ENCODE data around the gene GOLGA6L2. TPM values are rescaled to one million over a fixed set of nuclear protein-coding genes. Genes with fewer than 3 reads are reported as not detected.

Gene GOLGA6L2
- total and polyA plus RNA-seq, 2 of the 8 experiments (the other 6 are each of a cell fraction or from before 2014, with no cell fraction given), result not detected

DNA sequence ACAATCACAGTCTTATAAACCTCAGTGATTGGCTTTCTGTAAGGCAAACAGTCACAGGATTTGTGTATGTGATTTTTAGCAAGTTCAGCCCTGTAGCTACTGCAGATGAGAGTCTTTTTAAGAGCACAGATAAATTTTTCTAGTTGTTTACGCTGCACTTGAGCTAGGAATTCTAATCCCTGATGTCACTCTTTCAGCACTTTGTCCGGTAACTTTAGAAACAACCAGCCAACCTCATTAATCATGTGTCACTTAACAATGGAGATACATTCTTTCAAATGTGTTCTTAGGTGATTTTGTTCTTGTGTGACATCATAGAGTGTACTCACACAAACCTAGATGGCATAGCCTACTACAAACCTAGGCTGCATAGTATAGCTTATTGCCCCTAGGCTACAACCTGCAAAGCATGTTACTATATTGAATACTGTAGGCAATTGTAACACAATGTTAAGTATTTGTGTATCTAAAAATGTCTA lies 36.8 kb upstream of the GOLGA6L2 start:
- no peak overlapping the region for H2BK12ac ChIP-seq (ENCODE audit: low read depth, low read length)
- H3K23ac ChIP-seq (ENCODE audit: insufficient read length), result no peak overlapping the region
- no peak overlapping the region for H4K8ac ChIP-seq (ENCODE audit: extremely low read depth, insufficient read depth, low read length)
- no peak overlapping the region for H2BK5ac ChIP-seq (ENCODE audit: low read depth, low read length)
- H3K4me1 ChIP-seq (replicated peaks in 1 of 4; ENCODE audit: control insufficient read depth in 3 of 4, insufficient read depth in 4 of 4, low read length in 3 of 4), result no peaks in the 10 kb centered on the region
- CTCF ChIA-PET (ENCODE audit: partially characterized antibody), result interaction anchor here (0.5 kb wide), 1 partner anchor 11 kb away, joined by 4 read pairs; no protein-coding TSS in a partner anchor
- H3K79me1 ChIP-seq (ENCODE audit: low read depth, low read length), result no peaks in the 10 kb centered on the region
- no peak overlapping the region for H3K18ac ChIP-seq (ENCODE audit: extremely low read depth, low read length)
- H3K23me2 ChIP-seq (ENCODE audit: low read depth, low read length), result no peaks in the 10 kb centered on the region
- no peak overlapping the region for H3K27ac ChIP-seq (ENCODE audit: low read depth, low read length)
- no peak overlapping the region for H2AK5ac ChIP-seq (ENCODE audit: low read depth, low read length)
- FAIRE-seq (no peak), DNase-seq (ENCODE audit: low read depth in 1 of 2, low spot score in 2 of 2) (no peak)
- H4K20me1 ChIP-seq (replicated peaks in 1 of 2; ENCODE audit: control insufficient read depth in 1 of 2, insufficient read depth in 2 of 2, low read length in 2 of 2), result no peaks in the 10 kb centered on the region
- POLR2A ChIA-PET (ENCODE audit: partially characterized antibody), result no interaction called here
- H3K14ac ChIP-seq (ENCODE audit: insufficient read length), result no peak overlapping the region
- no peak overlapping the region for H3K9ac ChIP-seq (replicated peaks in 1 of 4; ENCODE audit: extremely low read depth in 1 of 4, low read depth in 3 of 4, low read length in 3 of 4)
- H4K91ac ChIP-seq (replicated peaks; ENCODE audit: insufficient read length, low read length), result no peak overlapping the region
- no peak overlapping the region for H2AFZ ChIP-seq (ENCODE audit: low read length)
- H3K4me3 ChIP-seq (ENCODE audit: extremely low read depth in 1 of 4, insufficient read depth in 2 of 4, low read depth in 3 of 4, low read length in 4 of 4), result no peak overlapping the region
- H2BK120ac ChIP-seq (replicated peaks; ENCODE audit: low read depth, low read length), result no peak overlapping the region
- no peak overlapping the region for H2BK15ac ChIP-seq (ENCODE audit: low read length)
- no peak overlapping the region for H2BK20ac ChIP-seq (ENCODE audit: low read length)
- H3K56ac ChIP-seq (replicated peaks; ENCODE audit: insufficient read length, low read depth, low read length), result no peak overlapping the region
- no peaks in the 10 kb centered on the region for H3K27me3 ChIP-seq (replicated peaks in 1 of 4; ENCODE audit: control insufficient read depth in 3 of 4, extremely low read depth in 1 of 4, insufficient read depth in 3 of 4, low read length in 3 of 4)
- H3K4me2 ChIP-seq (ENCODE audit: insufficient read depth in 1 of 2, low read depth in 2 of 2, low read length in 2 of 2), result no peak overlapping the region
- H4K5ac ChIP-seq (ENCODE audit: insufficient read length, low read depth, low read length), result no peak overlapping the region
- TF ChIP-seq GTF2F1 (IDR thresholded peaks at IDR 0.05; ENCODE audit: borderline replicate concordance, low read depth, low read length), result no peak
- no peak for TF ChIP-seq RBBP5 (IDR thresholded peaks at IDR 0.05; ENCODE audit: borderline replicate concordance, low read depth, low read length)
- TF ChIP-seq BACH1 (IDR thresholded peaks at IDR 0.05; ENCODE audit: low read length), result no peak
- no peak for TF ChIP-seq EP300 (IDR thresholded peaks at IDR 0.05; ENCODE audit: borderline replicate concordance in 1 of 2, low read depth in 2 of 2, low read length in 2 of 2)
- TF ChIP-seq KDM1A (IDR thresholded peaks at IDR 0.05; ENCODE audit: borderline replicate concordance, low read length), result no peak
- TF ChIP-seq SP1 (IDR thresholded peaks at IDR 0.05; ENCODE audit: low read depth, low read length), result no peak
- no peak for TF ChIP-seq SP4 (IDR thresholded peaks at IDR 0.05; ENCODE audit: low read length)
- TF ChIP-seq RFX5 (IDR thresholded peaks at IDR 0.05; ENCODE audit: borderline replicate concordance, low read depth, low read length), result no peak
- no peak for TF ChIP-seq POU5F1 (IDR thresholded peaks at IDR 0.05; ENCODE audit: low read depth, low read length)
- TF ChIP-seq CTBP2 (IDR thresholded peaks at IDR 0.05; ENCODE audit: borderline replicate concordance, insufficient read depth, insufficient read length, low read length), result no peak
- no peak for TF ChIP-seq TAF1 (IDR thresholded peaks at IDR 0.05; ENCODE audit: low read depth, low read length)
- H3K36me3 ChIP-seq (ENCODE audit: control insufficient read depth in 2 of 4, insufficient read depth in 4 of 4, low read length in 3 of 4), result no peaks in the 10 kb centered on the region
- H3K79me2 ChIP-seq (ENCODE audit: control insufficient read depth in 1 of 2, insufficient read depth in 2 of 2, low read length in 2 of 2), result no peaks in the 10 kb centered on the region
- 77% methylated on average over 2 of the region's 2 CpGs; no CpG with 5 or more reads in 1 of the 2 experiments for WGBS, 2 experiments (ENCODE audit: extremely low coverage in 1 of 2, insufficient coverage in 1 of 2, insufficient read length in 1 of 2, insufficient replicate concordance in 2 of 2, low coverage in 1 of 2, low lambda C conversion rate in 2 of 2, missing lambda C conversion rate in 1 of 2)
- H3K4ac ChIP-seq (replicated peaks; ENCODE audit: insufficient read length, low read depth, low read length), result no peak overlapping the region
- H3K9me3 ChIP-seq (ENCODE audit: insufficient read depth in 2 of 2, low read depth in 1 of 2, low read length in 1 of 2), result peaks cover 8 to 19% of the 10 kb centered on the region in 2 experiments

All from H1 (cell line).